ENCODE results near the gene SPATA13.

The SPATA13 gene

DNA sequence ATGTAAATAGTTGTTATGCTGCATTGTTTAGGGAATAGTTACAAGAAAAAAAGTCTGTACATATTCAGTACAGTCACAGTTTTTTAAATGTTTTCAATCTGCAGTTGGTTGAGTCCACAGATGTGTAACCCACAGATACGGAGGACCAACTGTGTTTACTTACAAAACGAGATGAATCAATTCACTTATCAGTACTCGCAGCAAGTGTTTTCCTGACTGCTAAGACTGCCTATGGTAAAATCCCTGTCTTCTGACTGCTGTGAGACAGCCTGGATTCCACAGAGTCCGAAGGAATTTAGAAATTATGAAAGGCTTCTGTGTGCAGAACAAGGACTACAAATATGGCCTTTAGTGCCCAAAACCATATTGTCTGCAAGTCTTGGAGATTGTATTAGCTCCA, 103.1 kb downstream of the SPATA13 start:
- DNase-seq: no peak

DNA sequence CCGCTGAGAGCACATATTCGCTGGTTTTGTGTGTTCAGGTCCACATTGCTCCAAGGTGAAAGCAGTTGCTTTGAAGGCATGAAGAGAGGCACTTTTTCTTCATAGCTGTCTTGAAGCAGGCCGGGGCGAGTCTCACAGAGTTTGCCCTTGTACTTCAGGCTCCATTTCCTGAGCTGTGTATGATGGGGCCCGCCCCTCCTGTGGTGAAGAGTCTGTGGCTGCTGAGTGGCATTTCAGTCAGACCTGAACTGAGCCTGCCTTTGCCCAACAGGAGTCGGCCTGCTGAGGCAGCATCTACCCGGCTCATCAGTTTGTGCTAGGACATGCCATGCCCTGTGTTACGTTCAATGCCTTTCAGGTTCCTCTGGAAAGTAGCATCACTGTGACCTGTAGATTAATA, 104.5 kb downstream of the SPATA13 start:
- DNase-seq: no peak

DNA sequence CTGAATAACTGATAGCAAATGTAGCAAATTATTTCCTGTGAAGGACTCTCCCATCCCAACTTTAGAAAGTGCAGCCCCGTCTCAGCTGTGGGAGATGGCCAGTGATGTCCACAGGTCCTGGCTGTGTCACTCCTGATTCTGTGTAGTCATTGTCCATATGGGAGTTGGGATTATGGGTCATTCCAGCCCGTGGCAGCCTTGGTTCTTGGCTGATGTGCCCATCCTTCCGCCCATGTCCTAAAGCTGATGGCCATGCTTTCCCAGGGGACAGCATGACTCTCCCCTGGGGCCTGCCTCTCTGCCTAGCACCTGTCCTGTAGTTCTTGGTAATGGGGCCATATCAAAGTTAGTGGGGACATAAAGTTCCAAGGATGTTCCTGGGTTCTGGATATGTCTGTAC, 104.9 kb downstream of the SPATA13 start:
- DNase-seq: no peak

DNA sequence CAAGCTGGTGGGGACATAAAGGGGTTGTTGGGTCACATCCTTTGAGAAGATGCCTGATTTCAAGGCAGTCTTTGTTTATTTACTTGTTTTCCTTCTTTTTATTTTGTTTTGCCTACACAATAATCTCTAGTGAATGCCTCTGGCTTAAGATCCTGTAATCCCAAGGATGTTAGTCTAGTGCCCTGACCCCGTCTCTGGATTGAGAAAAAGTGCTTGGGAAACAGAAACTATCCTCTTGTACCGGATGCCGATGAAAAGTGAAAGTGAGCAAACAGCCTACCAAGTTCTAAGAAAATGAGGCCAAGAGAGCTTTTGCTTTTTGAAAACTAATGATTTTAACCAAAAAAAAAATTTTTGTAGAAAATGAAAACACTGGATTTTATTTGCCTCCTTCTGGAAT, 106.8 kb downstream of the SPATA13 start:
- no peak for DNase-seq

DNA sequence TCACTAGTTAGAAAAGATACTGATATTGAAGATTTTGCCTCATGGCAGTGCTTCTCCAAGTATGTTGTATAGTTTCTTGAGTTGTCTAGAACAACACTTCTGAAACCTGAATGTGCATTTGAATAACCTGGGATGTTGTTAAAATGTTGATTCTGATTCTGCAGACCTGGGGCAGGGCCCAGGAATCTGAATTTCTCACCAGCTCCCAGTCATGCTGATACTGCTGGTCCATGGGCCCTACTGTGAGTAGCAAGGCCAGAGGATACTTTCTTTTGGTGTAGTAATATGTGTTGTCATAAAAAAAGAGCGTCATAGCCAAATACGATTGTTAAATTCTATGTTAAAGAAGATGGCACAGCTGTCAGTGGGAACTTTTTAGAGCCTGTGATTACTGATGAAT, 107.3 kb downstream of the SPATA13 start:
- DNase-seq: no peak

DNA sequence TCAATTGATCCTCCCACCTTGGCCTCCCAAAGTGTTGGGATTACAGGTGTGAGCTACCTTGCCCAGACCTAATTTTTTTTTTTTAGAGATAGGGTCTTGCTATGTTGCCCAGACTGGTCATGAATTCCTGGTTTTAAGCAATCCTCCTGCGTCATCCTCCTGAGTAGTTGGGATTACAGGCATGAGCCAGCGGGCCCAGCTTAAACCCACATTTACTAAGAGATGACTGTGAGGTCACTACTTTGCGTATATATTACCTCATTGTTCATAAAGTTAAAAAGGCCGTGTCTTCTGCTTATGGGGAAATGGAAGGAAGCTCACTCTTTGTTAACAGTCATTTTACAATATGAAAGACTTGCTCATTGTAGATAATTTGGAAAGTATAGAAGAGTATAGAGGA, 109.3 kb downstream of the SPATA13 start:
- DNase-seq: no peak

DNA sequence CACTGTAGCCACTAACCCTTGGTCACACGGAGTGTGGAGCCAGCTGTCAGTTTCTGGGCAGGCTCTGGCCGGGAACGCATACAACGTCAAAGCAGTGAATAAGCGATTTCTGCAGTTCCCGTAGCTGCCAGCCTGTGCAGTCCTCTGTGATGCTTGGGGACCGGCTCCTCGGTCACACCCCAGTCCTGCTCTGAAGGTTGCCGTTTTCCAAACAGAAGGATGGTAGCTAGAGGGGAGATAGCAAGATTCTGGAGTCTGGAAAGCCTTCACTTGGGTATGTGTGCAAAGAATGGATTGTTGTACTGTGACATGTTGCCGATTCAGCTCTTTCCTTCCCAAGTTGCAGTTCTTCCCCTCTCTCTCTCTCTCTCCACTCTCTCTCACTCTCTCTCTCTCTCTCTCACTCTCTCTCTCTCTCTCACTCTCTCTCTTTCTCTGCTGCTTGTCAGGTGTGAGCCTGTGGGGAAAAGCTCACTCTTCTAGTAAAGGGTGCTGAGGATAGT, 110.2 kb downstream of the SPATA13 start:
- DNase-seq: no peak

DNA sequence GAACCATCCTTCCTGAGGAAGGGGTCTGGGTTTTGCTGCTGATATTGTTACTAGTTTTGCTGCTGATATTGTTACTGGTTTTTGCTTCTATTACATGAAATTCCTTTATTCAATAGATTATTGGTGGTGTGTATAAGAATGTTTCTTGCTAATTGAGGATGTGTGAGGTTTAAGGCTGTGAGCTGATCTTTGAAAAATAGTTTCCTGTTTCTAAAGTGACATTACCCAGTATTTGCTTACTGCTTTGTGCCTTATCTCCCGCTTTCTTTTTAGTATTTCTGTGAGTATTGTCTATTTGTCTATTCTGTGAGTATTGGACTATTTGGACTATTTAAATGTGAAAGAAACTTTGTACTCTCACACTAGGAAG, 110.7 kb downstream of the SPATA13 start:
- no peak for DNase-seq

DNA sequence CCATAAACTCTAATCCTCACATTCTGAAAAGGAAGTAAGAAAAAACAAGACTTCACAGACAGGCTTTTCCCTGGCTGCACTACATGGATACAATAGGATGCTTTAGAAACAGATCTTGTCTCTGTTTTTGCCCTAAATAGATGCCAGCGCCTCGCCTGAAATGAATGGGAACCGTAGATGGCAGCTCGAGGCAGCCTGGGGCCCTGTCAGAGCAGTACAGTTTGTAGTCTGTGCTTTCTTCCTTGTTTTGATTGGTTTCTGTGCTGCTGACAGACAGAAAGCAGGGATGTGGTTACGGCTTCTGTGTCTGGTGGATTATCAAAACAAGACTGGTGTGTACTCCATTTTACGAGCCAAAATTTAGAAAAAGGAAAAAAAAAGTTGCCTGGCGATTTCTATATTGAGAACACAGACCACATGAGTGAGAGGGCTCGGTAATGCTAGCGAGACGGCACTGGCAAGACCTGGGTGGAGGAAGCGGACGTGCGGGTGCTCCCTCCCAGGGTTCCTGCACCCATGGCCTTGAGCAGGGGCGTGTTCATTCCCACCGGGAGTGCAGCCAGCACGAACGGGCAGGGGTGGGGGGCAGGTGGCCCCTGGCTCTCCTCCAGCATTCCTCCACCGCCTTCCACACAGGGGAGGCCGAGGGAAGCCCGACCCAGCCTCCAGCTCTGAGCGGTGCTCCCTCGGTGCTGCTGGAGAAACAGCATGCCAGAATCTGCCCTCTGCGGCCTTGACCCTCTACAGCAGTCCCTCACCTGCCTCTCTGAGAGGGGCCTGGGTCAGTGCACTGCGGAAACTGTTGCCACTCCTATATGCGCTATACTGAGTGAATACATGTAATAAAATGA, 111.3 kb downstream of the SPATA13 start:
- no peak for DNase-seq

DNA sequence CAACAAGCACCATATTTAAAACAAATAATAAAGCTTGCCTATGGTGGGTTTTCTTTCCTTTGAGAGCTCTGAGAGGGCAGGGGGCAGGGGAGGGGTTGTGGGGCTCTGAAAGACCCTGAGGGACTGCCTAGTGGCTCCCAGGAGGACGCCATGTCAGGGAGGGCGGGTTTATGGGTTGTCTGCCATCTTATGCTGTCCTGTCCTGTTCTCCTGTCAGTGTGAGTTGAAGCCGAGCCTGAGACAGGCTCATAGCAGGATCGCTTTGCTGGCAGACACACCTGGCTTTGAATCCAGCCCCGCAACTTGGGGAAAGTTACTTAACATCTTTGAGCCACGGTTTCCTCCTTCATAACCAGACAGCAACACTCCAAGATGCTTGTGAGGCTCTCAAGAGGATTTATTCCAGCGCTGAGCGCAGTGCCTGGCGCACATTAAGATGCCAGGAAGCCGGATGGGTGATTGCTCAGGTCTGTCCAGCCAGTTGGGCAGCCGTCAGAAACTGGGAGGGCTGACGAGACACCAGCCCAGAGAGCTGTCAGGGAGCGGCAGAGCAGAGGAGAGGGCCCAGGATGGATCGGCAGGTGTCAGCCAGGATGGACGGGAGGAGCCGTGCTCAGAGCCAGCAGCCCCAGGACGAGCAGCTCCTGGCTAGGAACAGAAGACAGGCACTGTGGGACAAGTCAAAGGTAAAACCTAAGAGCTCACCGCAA, 112.1 kb downstream of the SPATA13 start:
- no peak for DNase-seq

DNA sequence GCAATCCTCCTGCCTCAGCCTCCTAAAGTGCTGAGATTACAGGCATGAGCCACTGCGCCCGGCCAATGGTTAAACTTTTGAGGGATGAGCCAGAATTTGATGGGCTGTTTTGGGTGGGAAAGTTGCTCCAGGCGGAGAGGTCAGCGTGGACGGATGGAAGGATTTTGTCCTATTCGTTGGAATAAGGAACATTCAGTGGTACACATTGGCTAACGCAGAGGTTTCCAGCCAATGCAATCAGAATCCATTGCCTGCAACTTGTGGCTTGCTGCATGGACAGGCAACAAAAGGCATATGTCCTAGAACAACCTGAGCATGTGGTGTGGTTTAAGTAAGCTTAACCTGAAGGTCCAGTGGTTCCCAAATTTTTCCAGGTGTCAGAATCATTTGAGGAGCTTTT, 113.4 kb downstream of the SPATA13 start:
- DNase-seq: no peak

DNA sequence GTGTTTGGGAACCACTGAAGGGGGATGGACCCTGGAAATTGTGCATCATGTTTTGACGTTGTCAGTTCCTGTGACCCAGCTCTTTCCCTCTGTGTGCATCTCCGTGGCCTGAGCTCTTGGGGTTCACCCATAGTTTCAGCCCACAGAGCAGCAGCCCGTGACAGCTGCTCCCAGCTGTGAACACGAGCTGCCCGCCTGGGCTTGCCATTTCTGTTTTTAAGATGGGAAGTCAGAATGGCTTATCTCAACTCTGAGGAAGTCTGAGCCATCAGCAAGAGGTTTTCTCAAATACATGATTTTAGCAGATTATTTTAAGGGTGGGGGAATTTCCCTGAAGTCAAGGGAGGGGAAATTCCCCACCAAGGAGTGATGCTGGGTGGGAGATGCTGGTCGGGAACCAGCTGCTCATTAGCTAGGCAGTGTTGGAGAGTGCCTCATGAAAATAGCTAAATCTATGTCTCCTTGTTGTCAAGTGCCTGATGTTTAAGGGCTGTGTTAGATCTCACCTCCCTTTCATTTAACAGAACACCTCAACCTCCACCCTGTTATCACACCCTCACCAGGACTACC, 114.0 kb downstream of the SPATA13 start:
- no peak for DNase-seq

DNA sequence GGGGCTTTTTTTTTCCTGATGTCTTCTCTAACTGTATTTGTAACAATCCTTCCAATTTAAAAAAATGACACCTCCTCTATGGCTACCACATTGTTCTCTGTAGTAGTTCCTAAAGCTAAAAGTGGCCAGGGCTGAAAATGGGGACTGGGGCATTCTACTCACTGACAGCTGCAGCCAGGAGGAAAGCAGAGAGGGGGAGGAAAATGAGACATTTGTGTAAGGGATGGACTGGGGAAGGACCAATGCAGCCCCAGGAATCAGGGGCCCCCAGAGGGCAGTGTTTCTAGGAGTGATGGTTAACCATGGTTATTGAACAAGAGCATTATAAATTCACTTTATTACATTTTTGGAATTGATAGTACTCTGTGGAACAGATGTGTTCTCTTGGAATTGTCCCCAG, 114.5 kb downstream of the SPATA13 start:
- DNase-seq: no peak

DNA sequence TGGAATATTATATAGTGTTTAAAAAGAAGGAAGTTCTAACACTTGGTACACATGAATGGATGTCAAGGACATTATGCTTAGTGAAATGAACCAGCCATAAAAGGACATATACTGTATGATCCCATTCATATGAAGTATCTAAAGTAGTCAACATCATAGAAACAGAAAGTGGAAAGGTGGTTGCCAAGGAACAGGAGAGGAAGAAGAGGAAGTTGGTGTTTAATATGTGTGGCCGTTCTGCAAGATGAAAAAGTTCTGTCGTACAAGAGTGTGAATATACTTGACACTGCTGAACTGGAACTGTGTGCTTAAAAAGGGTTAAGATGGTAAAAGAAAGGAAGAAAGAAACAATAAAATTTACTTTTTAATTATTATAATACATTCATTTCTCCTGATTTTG, 115.8 kb downstream of the SPATA13 start:
- no peak for DNase-seq

DNA sequence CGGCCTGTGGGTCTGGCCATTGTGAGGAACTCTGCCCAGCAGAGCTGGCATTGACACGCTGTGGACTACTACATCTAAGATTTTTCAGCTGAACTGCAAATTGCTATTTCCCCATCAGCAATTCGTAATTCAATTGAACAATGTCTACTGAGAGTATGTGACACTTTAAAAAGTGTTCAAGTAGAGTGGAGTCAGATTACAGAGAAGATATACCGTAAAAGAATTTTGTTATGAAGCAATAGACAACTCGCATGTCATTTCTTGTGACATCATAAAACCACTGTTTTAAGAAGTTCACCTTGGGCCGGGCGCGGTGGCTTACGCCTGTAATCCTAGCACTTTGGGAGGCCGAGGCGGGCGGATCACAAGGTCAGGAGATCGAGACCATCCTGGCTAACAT, 116.3 kb downstream of the SPATA13 start:
- no peak for DNase-seq

DNA sequence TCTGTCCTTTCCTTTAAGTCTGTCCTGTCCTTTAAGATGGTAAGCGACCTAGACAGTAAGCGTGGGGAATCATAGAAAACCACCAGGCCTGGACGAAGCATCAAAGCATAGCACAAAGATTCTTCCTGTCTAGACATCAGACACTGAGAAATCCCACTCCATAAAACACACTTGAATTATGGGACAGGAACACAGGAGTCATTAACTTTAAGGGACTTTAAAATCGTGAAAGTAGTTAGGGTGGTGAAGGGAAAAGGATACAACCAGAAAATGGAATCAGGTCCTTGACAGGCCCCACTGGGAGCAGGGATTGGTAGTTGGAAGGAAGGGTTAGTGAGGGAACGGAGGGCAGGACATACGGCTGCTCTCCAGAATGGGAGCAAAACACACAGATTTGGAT, 117.2 kb downstream of the SPATA13 start:
- no peak for DNase-seq

DNA sequence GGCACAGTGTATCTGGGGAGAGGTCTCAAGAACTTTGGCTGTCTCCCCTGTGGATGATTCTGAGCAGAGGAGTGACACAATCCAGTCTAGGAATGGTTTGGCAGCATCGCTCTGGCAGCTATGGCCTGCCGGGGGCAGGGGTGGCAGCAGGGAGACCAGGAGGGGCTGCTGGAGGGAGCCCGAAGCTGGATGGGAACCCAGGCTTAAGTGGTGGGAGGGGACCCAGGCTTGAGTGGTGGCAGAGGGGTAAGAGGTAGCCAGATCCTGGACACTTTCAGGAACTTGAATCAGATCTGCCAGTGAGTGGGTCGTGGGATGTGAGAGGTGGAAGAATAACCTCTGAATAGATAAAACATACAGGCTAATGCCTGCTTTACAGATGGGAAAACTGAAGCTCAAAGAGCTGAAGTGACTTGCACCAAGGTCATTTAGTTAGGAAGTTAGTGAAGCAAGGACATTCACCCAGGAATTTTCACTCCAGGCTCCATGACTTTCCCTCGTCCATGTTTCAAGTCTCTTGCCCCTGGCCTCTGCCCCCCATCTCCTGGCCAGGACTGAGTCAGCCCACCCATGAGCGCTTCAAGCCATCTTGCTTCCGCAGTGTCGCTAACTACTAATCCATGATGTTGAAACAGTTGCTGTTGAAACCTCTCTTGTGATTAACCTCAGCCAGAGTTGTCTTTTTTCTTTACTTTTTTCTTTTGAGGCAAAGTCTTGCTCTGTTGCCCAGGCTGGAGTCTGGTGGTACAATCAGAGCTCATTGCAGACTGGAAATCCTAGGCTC, 119.0 kb downstream of the SPATA13 start:
- no peak for DNase-seq

DNA sequence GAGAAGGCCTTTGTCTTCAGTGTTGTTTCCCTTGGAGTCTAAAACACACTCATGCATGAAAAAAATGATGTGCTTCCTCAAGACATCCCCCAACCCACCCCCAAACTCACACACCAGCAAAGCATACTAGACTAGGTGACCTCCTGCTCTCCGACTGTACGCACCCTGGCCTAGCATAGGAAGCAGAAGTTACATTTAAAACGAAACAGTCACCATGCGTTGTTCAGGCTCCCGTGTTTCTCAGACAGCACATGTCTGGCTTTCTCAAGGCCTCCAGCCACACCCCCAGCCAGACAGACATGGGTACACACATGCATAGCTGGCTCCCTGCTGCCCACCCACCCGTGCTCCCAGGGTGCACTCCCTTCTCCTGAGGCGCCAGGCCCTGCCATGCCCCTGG, 120.2 kb downstream of the SPATA13 start:
- no peak for DNase-seq

DNA sequence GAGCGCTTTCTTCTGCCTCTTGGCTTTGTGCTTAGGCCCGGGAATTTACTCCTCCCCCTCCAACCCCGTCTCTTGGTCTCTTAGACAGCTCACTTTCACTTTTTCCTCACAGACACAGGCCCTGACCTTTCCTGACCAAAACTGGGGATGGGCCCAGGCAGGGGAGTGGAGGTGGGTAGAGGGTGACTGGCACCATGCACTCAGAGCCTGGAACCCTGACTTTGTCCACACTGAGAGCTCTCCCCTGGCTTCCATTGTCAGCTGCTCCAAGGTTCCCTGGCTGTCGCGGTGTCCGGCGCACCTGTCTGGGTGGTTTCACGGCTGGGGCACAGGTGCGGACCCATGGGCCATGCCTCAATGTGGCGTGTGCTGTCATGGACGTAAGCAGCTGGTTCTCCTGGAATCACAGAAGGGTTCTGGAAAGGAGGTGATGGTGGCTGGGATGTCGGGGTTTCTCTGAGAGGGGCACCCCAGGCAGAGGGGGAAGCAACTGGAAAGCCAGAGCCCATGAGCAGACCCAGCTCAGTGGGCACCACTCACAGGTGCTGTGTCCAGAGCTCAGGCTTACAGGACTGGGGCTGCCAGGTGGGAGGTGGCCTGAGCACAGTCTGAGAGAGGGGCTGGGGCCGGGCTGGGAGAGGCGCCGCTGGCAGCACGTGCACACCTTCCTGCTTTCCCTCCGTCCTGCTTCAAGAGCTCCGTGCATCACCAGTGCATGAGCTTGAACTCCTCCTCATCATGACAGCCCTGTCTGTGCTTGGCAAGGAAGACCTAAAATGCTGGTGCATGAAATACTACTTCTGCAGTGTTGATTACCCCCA, 120.9 kb downstream of the SPATA13 start:
- no peak for DNase-seq

DNA sequence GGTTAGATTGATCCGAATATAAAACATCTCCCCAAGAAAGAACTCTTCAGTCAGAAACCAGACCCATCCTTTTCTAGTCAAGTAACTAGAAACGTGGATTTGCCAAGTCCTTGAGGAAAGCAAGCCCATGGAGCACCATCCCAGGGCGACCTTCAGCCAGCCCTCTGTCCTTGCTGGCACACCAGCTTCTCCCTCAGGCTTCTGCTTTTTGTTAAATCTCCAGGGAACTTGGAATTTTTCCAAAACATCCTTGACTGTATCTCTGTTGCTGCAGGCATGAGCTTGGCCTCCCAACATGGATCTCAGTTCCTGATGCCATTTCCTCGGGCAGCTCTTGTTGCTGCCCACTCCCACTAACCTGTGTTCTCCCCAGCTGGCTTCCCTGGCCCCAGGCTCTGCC, 121.7 kb downstream of the SPATA13 start:
- DNase-seq: no peak

DNA sequence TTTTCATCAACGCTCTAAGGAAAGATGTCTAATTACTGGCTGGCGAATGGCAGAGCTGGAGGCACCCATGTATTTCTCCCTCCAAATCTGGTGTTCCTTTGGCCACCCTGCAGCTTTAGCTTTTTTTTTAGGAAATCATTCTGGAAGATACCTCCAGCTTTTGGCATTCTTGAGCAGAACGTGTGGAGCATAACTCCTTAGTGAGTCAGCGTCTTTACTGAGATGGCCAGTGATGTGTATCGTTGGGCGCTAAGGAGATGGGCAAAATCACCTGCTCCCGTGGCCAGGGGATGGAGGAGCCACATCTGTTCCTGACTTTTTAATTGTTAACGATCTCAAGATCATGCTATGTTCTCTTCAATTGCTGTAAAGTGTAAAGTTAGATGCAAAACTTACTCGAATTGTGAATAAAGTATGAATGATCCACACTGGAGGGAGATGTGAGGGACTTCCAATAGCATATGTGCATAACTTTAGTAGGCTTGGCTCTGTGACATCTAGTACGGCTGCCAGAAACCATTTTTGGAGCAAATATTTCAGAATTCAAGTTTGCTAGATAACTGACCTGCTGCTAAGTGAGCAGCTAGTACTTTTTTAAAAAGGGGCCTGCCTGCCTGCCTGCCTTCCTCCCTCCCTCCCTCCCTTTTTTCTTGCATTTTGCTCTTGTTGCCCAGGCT, 124.5 kb downstream of the SPATA13 start:
- DNase-seq: no peak

DNA sequence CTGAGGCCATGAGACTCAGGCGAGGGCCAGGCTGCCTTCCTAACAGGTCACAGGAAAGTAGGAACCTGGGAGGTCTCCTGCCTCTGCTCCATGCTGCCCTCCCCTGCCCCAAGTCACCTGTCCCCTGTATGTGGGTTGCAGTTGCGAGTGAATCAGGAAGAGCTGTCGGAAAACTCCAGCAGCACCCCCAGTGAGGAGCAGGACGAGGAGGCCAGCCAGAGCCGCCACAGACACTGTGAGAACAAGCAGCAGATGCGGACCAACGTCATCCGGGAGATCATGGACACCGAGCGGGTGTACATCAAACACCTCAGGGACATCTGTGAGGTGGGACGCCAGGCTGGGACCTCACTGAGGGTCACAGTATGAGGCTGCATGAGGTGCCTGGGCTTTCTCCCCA, 126.1 kb downstream of the SPATA13 start:
- no peak for DNase-seq

Measured in NCI-H2081 treated with DMSO at 0.1 percent for 48 hours (cell line).